GM18868 (cell line): ENCODE measurements around the gene PMM2.

Source experiments
- ATAC-seq: cut with Tn5 transposase; IDR thresholded peaks from one replicate; pipeline ENCODE4 v1.9.1; 2021; ENCODE audit warnings: mild to moderate bottlenecking, moderate library complexity; ENCODE audit not compliant: unreplicated experiment

Gene PMM2

GRCh38 chr16:8849411-8850011 lies 51.9 kb downstream of the PMM2 start:
- no peak for ATAC-seq

GRCh38 chr16:8850279-8850885 lies 52.7 kb downstream of the PMM2 start:
- no peak for ATAC-seq

GRCh38 chr16:8851761-8852403 lies 54.2 kb downstream of the PMM2 start:
- no peak for ATAC-seq

- no peak for ATAC-seq
These were observed 54.9 kb downstream of the PMM2 start for GRCh38 chr16:8852534-8852933.

- no peak for ATAC-seq
These were observed 55.5 kb downstream of the PMM2 start for GRCh38 chr16:8853150-8853549.

- no peak for ATAC-seq
These were observed 56.0 kb downstream of the PMM2 start for GRCh38 chr16:8853611-8854010.

GRCh38 chr16:8854298-8854948 lies 56.8 kb downstream of the PMM2 start:
- no peak for ATAC-seq

- no peak for ATAC-seq
These were observed 57.6 kb downstream of the PMM2 start for GRCh38 chr16:8855051-8855786.

GRCh38 chr16:8855972-8856371 lies 58.3 kb downstream of the PMM2 start:
- no peak for ATAC-seq

GRCh38 chr16:8858994-8859912 lies 61.6 kb downstream of the PMM2 start:
- ATAC-seq = no peak

GRCh38 chr16:8859913-8860881 lies 62.6 kb downstream of the PMM2 start:
- no peak for ATAC-seq

GRCh38 chr16:8861563-8862308 lies 64.1 kb downstream of the PMM2 start:
- ATAC-seq = no peak

- ATAC-seq = no peak
These were observed 64.9 kb downstream of the PMM2 start for GRCh38 chr16:8862309-8863130.

GRCh38 chr16:8863594-8864424 lies 66.2 kb downstream of the PMM2 start:
- no peak for ATAC-seq

GRCh38 chr16:8864480-8865110 lies 67.0 kb downstream of the PMM2 start:
- ATAC-seq = no peak
